GM20000 (cell line): ENCODE results near the gene ATG4A.

Experiments
- DNase-seq: peaks from one replicate; pipeline ENCODE4 v3.0.0; 2012; ENCODE audit warnings: low spot score
- TF ChIP-seq, protein P1 (sequence below): IDR thresholded peaks from 2 replicates; pipeline ENCODE4 v1.5.1; 2012; ENCODE audit warnings: mild to moderate bottlenecking, control low read depth; ENCODE audit errors: extremely low read depth, missing control alignments

The ATG4A gene

DNA sequence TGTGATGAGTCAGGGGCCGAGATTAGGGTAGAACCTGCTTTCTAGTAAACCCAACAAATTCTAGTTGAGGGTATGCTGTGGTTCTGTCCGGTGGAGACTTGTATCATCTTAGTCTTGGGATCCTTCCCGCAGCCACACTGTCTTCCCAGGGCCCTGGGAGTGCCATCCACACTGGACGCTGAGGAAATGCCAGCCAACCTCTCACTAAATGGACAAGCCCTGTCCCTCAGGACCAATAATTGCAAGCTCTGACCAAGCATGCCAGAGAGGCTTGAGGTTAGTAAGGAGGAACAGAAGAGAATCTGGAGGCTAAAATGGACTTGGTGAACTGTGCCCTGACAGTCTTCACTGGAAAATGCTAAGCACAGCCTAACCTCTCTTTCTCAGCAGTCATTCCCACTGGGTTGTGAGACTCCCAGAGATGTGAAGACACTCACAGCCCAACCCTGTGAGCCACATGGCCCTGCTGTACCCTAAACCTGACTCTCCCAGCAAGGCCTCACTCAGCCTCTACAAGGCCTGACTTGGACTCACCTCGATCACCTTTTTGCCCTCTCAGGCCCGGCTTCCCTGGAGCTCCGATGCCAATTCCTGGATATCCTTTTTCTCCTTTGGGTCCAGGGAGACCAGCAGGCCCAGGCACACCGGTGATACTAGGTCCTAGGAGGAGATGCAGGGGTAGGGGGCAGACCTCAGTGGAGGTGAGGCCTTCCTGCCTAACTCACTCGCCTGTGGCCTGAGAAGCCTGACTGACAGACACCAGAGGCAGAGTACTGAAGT, 77.6 kb downstream of the ATG4A start:
- no peak for DNase-seq
- TF ChIP-seq, protein P1, sequence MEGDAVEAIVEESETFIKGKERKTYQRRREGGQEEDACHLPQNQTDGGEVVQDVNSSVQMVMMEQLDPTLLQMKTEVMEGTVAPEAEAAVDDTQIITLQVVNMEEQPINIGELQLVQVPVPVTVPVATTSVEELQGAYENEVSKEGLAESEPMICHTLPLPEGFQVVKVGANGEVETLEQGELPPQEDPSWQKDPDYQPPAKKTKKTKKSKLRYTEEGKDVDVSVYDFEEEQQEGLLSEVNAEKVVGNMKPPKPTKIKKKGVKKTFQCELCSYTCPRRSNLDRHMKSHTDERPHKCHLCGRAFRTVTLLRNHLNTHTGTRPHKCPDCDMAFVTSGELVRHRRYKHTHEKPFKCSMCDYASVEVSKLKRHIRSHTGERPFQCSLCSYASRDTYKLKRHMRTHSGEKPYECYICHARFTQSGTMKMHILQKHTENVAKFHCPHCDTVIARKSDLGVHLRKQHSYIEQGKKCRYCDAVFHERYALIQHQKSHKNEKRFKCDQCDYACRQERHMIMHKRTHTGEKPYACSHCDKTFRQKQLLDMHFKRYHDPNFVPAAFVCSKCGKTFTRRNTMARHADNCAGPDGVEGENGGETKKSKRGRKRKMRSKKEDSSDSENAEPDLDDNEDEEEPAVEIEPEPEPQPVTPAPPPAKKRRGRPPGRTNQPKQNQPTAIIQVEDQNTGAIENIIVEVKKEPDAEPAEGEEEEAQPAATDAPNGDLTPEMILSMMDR, result no peak

- TF ChIP-seq, protein P1, result no peak
- no peak for DNase-seq
Measured at GRCh38 chrX:108169768-108170167, 78.2 kb downstream of the ATG4A start.

- TF ChIP-seq, protein P1, result no peak
- DNase-seq, result no peak
Measured at GRCh38 chrX:108171671-108172070, 80.1 kb downstream of the ATG4A start.

DNA sequence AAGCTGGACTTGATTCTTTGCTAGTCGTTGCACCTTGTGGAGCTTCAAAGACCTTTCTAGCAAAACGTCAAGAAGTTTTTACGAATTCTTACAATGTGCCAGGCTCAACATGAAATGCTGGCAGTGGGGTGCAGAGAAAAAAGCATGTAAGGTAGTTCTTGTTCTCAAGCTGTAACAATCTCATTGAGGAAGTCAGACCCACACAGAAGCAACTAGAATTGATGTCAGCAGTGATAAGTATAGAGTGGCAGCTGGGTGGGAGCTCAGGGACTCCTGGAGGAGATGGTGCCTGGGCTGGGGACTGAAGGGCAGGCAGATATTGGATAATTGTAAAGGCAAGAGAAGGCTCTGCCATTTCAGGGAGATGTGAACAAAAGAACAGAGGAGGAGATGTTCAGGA, 82.3 kb downstream of the ATG4A start:
- DNase-seq, result no peak
- TF ChIP-seq, protein P1, result no peak

DNA sequence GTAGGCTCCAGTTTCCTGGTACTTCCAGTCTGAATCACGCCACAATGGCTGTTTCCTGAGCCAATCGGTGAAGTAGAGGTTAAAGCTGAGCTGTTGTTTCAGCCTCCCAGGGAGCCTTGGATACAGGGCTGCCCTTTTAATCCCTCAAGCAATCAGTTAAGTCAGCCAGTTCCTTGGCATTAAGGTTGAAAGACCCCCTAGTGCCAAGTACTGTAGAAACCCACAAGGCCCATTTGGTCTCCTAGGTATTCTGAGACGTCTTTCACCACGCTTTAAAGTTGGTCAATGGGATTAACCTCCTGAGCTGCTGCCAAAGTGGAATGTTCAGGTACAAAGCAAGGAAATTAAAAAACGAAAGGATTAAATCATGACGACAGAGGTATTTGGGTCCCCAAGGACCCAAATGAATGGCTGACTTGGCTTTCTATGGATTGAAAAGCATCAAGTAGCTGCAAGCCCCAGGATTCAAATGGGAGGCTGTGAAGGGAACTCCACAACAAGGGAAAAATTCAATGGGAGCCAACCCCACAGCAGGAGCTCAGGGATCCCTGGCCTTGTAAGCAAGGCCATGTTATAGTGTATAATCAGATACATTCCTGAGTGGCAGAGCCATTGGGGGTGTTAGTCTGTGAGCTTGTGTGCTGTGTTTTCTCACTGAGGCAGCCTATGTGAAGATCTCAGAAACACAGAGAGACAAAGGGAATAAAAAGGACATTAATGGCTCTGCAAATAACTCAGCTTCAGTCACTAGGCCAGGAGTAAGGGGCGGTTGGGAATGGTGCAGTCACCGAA, 86.0 kb downstream of the ATG4A start:
- no peak for DNase-seq
- TF ChIP-seq, protein P1, result no peak

GRCh38 chrX:108178143-108178498, 86.5 kb downstream of the ATG4A start:
- TF ChIP-seq, protein P1, result no peak

DNA sequence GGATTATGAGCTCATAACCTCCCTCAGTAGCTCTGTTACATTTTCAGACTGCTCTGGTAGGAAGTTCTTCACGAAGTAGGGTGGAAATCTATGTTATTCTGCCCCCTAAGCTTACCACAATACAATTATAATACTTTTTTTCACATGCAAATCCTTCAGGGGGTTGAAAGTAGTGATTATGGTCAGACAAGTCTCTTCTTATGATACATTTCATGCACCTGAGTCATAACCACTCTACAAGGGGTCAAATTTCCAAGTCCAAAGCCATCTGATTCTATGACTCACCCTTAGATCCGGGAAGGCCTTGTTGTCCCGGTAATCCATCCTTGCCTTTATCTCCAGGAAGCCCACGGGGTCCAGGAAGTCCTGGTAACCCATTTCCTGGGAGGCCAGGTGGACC, 95.2 kb downstream of the ATG4A start:
- TF ChIP-seq, protein P1, result no peak
- no peak for DNase-seq

More at GRCh38 chrX:108178143-108178498, 86.5 kb downstream of the ATG4A start:
- DNase-seq, result no peak
